ENCODE results near the gene GLS. TPM values are rescaled to one million over a fixed set of nuclear protein-coding genes. Genes with fewer than 3 reads are reported as not detected.
A peak's percentile ranks its signal among the peaks of the same experiment; 100 is the strongest.
"Not testable (repeated sequence)": the region's sequence is repeated elsewhere in the genome, so short reads cannot be mapped to it uniquely, and the experiment has no call there.

GLS gene
- total RNA-seq, 1 donor from 2014 or later = 131 TPM

- DNase-seq = no peak
Measured at GRCh38 chr2:190856985-190857384, 23.6 kb upstream of the GLS start.

DNA sequence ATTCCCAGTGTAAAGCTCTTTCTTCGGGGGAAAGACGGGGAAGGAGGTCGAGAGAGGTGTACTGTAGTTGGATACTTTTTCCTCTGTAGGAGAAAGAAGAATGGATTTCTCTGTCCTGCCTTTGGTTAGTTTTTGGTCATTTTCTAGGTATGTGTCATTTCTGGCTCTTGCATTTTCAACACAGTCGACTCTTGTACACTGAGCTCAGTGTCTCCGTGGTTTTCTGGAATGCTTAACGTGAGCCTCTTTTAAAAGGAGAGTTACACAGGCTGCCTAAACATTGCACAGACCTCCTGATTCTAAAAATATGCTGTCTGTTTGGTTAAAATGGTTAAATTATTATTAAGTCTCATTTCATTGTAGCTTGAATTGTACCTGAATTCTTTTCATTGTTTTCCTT lies 21.8 kb upstream of the GLS start:
- peak; percentile 52 for DNase-seq

DNA sequence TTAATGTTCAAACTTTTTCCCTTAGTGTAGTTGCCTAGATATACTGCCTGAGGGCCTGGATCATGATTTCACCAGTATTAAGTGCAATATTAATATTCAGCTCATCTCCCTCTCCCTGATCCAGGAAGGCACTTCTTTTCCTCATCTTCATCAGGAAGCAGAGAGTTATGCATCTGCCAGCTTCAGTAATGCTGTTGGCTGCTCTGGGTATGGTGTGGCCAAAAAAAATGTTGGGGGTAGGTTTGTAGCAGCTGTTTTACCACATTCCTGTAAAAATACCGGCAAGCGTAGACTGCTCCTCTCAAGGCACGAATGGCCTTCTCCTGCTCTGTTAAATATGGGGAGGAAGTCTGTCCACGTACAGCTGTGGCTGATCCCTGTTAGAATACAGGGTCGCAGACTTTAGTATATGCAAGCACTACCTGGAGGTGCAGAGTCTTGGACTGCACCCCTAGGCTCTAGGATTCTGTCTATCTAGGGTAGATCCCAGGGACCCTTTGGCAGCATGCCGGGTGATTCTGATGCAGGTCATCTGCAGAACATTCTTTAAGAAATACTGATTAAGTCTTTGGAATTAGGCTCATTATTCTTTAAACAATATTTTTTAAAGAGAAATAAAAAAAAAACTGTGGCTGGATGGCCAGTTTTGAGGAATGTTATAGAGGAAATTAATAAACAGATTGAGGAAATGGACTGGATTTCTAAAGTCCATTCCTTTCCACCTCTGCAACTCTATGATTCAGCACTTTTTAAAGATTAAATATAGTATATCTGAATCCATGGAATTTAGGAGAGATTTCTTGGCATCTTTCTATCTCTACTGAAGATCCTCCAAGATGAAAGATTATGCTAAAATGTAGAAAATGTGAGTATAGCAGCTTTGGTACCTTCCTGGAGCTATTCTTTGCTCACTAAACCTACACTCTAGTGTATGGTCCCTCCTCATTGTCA lies 21.0 kb upstream of the GLS start:
- peak; percentile 31 for DNase-seq

DNA sequence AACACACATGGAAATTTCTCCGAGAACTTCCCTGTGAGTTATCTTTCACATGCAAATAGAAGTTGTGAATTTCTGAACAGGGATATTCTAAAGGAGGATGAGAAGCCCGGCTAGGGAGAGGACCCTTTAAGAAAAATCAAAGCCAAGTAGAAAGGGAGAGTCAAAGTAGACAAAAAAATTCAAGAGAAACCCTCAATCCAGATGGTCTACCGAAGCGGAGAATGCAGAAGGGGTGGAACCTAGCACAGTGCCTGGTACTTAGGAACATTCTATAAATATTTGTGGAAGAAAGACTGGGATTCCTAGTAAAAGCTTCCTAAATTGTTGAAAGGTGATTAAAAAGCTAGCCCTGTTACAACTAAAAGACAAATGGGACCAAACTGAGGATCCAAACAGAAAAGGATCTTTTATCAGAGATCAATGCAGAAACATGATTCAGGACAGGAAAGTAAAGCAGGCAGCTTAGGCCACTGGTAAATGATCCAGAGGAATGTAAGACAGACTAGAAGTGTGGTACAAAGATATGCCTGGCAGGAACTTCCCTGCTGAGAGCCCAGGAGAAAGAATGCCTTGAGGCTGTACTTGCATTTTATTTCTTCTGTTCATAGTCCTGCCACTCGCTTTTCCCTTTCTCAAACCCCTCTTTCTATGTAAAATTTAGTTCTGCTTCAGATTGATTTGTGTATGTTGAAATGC lies 19.5 kb upstream of the GLS start:
- no peak for DNase-seq

DNA sequence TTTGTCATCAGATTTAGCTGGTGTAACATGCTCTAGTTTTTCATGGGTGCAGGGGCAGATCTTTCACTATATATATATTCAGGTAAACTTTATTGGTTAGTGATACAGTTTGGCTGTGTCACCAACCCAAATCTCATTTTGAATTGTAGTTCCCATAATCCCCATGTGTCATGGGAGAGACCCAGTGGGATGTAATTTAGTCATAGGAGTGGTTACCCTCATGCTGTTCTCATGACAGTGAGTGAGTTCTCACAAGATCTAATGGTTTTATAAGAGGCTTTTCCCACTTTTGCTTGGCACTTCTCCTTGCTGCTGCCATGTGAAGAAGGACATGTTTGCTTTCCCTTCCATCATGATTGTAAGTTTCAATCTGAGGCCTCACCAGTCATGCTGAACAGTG lies 18.5 kb upstream of the GLS start:
- DNase-seq = not testable (repeated sequence)

DNA sequence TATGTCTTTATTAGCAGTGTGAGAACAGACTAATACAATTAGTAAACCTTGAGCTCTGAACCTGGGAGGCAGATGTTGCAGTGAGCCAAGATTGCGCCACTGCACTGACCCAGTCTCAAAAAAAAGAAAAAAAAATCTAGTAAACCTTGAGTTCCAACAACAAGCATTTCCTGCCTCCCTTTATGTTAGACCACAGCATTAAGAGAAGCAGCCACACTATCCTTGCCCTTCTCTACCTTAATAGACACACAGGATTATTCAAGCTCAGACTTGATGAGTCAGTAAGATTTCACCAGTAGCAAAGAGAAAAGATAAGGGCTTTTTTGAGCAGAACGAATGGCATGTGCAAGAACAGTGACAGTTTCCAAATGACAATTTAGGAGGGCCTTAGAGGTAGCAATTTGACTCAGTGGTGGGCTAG lies 18.0 kb upstream of the GLS start:
- no peak for DNase-seq

GRCh38 chr2:190863946-190864345 lies 16.7 kb upstream of the GLS start:
- DNase-seq = peak; percentile 68

DNA sequence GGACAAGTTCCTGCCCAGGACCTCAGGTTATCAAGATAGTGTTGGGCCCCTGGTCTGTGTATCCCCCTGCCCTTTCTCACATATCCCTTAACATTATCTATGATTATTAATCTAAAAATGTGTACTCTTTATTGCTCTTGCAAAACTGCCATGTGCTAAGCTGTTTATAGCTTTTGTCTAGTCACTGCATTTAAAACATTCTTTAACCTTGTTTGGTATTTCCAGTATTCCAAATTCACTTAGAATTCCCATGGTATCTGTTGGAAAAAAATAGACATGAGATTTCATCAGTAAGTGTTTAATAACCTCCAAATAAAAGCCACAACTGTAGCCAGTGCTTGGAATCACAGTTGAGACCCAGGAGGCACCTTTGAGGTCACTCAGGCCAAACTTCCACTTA lies 16.2 kb upstream of the GLS start:
- DNase-seq = no peak

DNA sequence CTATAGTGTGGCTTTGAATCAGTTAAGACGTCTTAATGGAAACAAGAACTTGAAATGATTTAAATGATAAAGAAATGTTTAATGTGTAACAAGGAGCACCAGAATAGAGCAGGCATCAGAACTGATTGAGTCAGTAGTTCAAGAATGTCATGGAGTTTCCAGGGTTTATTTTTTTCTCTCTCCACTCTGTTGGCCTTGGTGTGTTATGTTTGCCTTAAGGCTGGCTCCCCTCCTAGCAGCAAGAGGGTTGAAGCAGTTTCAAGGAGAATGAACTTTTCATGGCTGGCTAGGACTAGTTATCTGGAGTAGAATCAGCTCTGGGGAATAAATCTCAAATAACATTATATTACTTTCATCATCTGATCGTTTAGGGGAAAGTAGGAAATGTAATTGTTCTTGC lies 13.4 kb upstream of the GLS start:
- peak; percentile 31 for DNase-seq

- DNase-seq = no peak
Measured at GRCh38 chr2:190867832-190868231, 12.8 kb upstream of the GLS start.

- DNase-seq = no peak
Measured at GRCh38 chr2:190869721-190870120, 10.9 kb upstream of the GLS start.

DNA sequence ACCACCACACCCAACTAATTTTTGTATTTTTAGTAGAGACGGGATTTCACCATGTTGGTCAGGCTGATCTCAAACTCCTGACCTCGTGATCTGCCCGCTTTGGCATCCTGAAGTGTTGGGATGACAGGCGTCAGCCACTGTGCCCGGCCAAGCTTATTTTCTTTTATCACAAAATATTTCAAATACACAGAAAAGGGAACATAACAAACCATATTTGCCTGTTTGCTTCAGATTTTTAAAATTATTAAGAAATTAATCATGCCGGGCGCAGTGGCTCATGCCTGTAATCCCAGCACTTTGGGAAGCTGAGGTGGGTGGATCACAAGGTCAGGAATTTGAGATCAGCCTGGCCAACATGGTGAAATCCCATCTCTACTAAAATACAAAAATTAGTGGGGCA lies 7.2 kb upstream of the GLS start:
- not testable (repeated sequence) for DNase-seq

GRCh38 chr2:190875891-190876290 lies 4.7 kb upstream of the GLS start:
- no peak for DNase-seq

- no peak for DNase-seq
Measured at GRCh38 chr2:190876631-190877030, 4.0 kb upstream of the GLS start.

- DNase-seq = no peak
Measured at GRCh38 chr2:190877436-190877835, 3.2 kb upstream of the GLS start.

DNA sequence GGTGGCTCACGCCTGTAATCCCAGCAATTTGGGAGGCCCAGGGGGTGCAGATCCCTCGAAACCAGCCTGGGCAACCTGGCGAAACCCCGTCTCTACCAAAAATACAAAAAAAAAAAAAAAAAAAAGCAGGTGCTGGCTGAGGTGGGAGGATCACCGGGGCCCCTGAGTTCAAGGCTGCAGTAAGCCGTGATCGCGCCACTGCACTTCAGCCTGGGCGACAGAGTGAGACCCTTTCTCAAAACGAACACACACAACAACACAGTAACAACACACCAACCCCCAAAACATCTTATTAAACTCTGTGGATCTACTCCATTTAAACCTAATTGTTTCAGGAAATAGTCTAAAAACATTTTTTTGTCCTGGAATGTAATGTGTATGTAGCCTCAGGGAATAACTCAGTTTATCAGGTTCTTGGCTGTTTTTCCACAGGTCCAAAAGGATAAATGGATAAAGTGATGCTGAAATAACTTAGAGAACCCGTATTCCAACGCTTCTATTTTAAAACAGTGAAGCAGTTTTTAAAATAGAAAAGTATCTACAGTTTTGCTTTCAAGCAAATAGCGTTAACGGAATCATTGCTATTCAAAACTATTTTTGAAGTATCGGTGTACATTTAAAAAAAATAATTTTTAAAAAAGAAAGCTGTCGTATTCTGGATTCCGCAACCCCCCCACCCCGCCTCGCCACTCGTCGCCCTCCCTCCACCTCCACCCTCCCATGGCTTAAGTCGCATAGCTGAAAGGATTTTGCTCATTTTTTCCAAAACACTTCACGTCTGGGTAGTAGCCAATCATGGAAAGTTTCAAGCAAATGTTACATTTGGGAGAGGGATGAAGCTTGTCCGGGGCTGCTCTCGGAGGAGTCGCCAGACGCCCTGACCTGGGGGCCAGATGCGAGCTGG lies 895 bp upstream of the GLS start:
- DNase-seq = no peak

- no peak for DNase-seq
Measured at GRCh38 chr2:190881084-190881597, 520 bp downstream of the GLS start.

- peak; percentile 81 for DNase-seq
Measured at GRCh38 chr2:190881598-190882410, 1.2 kb downstream of the GLS start.

DNA sequence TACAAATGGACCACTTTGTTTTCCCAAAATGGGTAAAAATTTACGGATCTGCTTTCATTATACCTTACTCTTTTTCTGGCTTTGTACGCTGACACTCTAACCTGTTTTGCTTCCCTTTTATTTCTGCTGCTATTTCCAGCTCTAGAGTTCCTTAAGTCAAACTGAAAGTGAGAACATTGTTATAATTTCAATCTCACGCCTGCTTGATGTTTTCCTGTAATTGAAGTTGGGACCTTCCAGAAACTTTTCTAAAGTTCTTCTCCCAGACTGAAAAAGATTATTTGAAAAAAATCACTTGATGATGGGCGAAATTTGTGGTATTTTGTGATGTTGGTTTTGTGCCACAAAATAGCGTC lies 1.8 kb downstream of the GLS start:
- DNase-seq = no peak

DNA sequence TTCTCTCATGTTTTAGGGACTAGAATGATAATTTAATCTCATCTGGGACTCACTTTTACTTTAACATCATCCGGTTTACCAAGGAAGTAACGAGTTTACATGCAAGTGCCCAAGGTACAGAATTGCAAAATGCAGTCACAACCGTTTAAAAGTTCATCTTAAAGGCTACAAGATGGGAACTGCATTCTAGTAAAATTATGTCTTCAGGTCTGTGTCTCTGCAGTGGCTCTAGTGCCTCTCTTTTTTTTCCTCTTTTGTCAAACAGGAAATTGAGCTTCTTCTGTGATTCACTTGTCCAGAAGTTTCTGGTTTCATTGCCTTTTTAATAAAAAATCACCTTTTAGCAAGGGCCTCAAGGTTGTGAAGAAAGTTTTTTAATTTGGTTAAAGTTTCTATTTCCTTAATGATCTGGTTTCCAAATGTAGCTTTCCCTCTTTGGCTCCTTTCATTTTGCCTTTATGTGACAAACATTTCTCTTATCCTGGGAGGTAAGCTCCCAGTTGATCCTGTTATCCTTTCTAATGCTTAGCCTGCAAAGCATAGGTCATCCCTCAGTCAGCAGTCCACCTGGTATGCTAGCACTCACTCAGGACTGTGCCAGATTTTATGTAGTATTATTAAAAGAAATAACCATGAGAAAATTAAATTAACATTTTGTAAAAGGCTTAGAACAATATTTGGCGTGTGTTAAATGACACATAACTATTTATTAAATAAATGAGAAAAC lies 2.4 kb downstream of the GLS start:
- no peak for DNase-seq

DNA sequence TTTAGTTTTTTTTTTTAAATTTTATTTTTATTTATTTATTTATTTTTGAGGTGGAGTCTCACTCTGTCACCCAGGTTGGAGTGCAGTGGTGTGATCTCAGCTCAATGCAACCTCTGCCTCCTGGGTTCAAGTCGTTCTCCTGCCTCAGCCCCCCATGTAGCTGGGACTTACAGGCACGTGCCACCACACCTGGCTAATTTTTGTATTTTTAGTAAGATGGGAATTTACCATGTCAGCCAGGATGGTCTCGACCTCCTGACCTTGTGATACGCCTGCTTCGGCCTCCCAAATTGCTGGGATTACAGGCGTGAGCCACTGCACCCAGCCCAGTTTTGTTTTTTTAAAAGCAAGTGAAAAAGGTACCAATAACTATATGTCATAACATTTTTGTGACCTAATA lies 5.2 kb downstream of the GLS start:
- not testable (repeated sequence) for DNase-seq

Data from tongue (tissue), 2 donors.